HepG2 (cell line): ENCODE results near the gene SPC24. TPM values are rescaled to one million over a fixed set of nuclear protein-coding genes. Genes with fewer than 3 reads are reported as not detected.

Experiments used
- ATF1 ChIP-seq: IDR thresholded peaks from 2 replicates; pipeline ENCODE4 v1.6.1; 2016; ENCODE audit warnings: mild to moderate bottlenecking, control low read depth
- BRD4 ChIP-seq: sonication (generic); formaldehyde crosslinking; IDR thresholded peaks from 2 replicates; pipeline ENCODE4 v1.4.0; 2020; ENCODE audit warnings: missing genetic modification reagents
- FOXM1 ChIP-seq: sonication (generic); formaldehyde crosslinking; IDR thresholded peaks from 2 replicates; pipeline ENCODE4 v1.5.0; 2020; ENCODE audit warnings: missing genetic modification reagents
- HOXA3 ChIP-seq: sonication (generic); formaldehyde crosslinking; IDR thresholded peaks from 2 replicates; pipeline ENCODE4 v1.5.0; 2020; ENCODE audit warnings: missing genetic modification reagents
- IKZF4 ChIP-seq: sonication (generic); formaldehyde crosslinking; IDR thresholded peaks from 2 replicates; pipeline ENCODE4 v1.5.1; 2020; ENCODE audit warnings: borderline replicate concordance, mild to moderate bottlenecking, low read depth, missing genetic modification reagents; ENCODE audit errors: not compliant biosample characterization
- KLF12 ChIP-seq: sonication (generic); formaldehyde crosslinking; IDR thresholded peaks from 2 replicates; pipeline ENCODE4 v1.4.0; 2020; ENCODE audit warnings: missing genetic modification reagents, borderline replicate concordance
- MAF1 ChIP-seq: sonication (generic); formaldehyde crosslinking; IDR thresholded peaks from 2 replicates; pipeline ENCODE4 v1.5.0; 2020; ENCODE audit warnings: missing genetic modification reagents, borderline replicate concordance
- MTF1 ChIP-seq: sonication (generic); formaldehyde crosslinking; IDR thresholded peaks from 2 replicates; pipeline ENCODE4 v1.5.0; 2020; ENCODE audit warnings: missing genetic modification reagents
- NR2F1 ChIP-seq, 2 experiments: fragments of 450-650 bp in 1 of 2; formaldehyde crosslinking in 1 of 2; IDR thresholded peaks; 2 replicates each; pipeline versions ENCODE4 v1.5.0 to v1.6.1; 2016 to 2020; ENCODE audit warnings: mild to moderate bottlenecking in 1 of 2, missing compliant biosample characterization in 1 of 2, missing genetic modification reagents in 1 of 2, moderate library complexity in 1 of 2
- NR2F2 ChIP-seq: IDR thresholded peaks from 2 replicates; pipeline ENCODE4 v1.6.1; 2012; ENCODE audit warnings: low read depth, inconsistent platforms, borderline replicate concordance
- ONECUT2 ChIP-seq: sonication (generic); formaldehyde crosslinking; IDR thresholded peaks from 2 replicates; pipeline ENCODE4 v1.4.0; 2020; ENCODE audit warnings: missing genetic modification reagents
- PRMT3 ChIP-seq: sonication (generic); formaldehyde crosslinking; IDR thresholded peaks from 2 replicates; pipeline ENCODE4 v1.8.1; 2022; ENCODE audit warnings: low read depth, mild to moderate bottlenecking, moderate library complexity, missing genetic modification reagents, borderline replicate concordance
- RFX5 ChIP-seq: IDR thresholded peaks from 2 replicates; pipeline ENCODE4 v1.6.1; 2011; ENCODE audit warnings: low read depth, low read length, improper control_type of control experiment
- RFXANK ChIP-seq: IDR thresholded peaks from 2 replicates; pipeline ENCODE4 v1.6.1; 2016
- SMAD1 ChIP-seq: sonication (generic); formaldehyde crosslinking; IDR thresholded peaks from 2 replicates; pipeline ENCODE4 v1.4.0; 2020; ENCODE audit warnings: missing genetic modification reagents, low read depth, mild to moderate bottlenecking, borderline replicate concordance
- TBX3 ChIP-seq: fragments of 450-650 bp; IDR thresholded peaks from 2 replicates; pipeline ENCODE4 v1.6.1; 2017; ENCODE audit warnings: antibody characterized with exemption, mild to moderate bottlenecking, inconsistent platforms, borderline replicate concordance
- ZNF138 ChIP-seq: sonication (generic); formaldehyde crosslinking; IDR thresholded peaks from 2 replicates; pipeline ENCODE4 v1.5.0; 2020; ENCODE audit warnings: mild to moderate bottlenecking, low read depth, missing genetic modification reagents
- ZNF350 ChIP-seq: sonication (generic); formaldehyde crosslinking; IDR thresholded peaks from 2 replicates; pipeline ENCODE4 v1.4.0; 2020; ENCODE audit warnings: mild to moderate bottlenecking, low read depth, missing genetic modification reagents, borderline replicate concordance
- ZNF549 ChIP-seq: sonication (generic); formaldehyde crosslinking; IDR thresholded peaks from 2 replicates; pipeline ENCODE4 v1.5.0; 2020; ENCODE audit warnings: missing genetic modification reagents
- polyA plus RNA-seq, 8 experiments: library from polyadenylated mRNA; depleted of rRNA in 3 of 8; stranded (reverse) in 7 of 8; unstranded in 1 of 8; fragments of >200 nt; fragmentation: Illumina TruSeq in 4 of 8; extraction: Trizol in 4 of 8; gene quantifications; 2 replicates each; pipeline versions ENCODE4 v1.2.1 to v1.2.3, GENCODE V29; 2011 to 2016; ENCODE audit warnings: low read depth in 4 of 8, missing spikeins in 1 of 8, mixed read lengths in 1 of 8; ENCODE audit not compliant: insufficient read depth in 1 of 8
- total RNA-seq, 5 experiments: library from RNA; depleted of rRNA; stranded (reverse); fragments of >200 nt; fragmentation: Illumina TruSeq; extraction: Trizol; gene quantifications; 2 replicates each; pipeline ENCODE4 v1.2.3, GENCODE V29; 2016; ENCODE audit warnings: low read depth in 1 of 5
- TF ChIP-seq, protein P1 (sequence below): fragments of 450-650 bp; IDR thresholded peaks from 2 replicates; pipeline ENCODE4 v1.6.1; 2016
- TF ChIP-seq, protein P2 (sequence below): sonication (generic); formaldehyde crosslinking; IDR thresholded peaks from 2 replicates; pipeline ENCODE4 v1.9.0; 2022; ENCODE audit warnings: low read depth, missing genetic modification reagents
- TF ChIP-seq, protein P3 (sequence below): sonication (generic); formaldehyde crosslinking; IDR thresholded peaks from 2 replicates; pipeline ENCODE4 v1.5.0; 2020; ENCODE audit warnings: missing genetic modification reagents
- TF ChIP-seq, protein P4 (sequence below): sonication (generic); formaldehyde crosslinking; IDR thresholded peaks from 2 replicates; pipeline ENCODE4 v1.4.0; 2020; ENCODE audit warnings: missing genetic modification reagents
- TF ChIP-seq, protein P5 (sequence below): sonication (generic); formaldehyde crosslinking; IDR thresholded peaks from 2 replicates; pipeline ENCODE4 v1.8.1; 2023; ENCODE audit warnings: mild to moderate bottlenecking, missing genetic modification reagents, borderline replicate concordance
- TF ChIP-seq, protein P6 (sequence below): sonication (generic); formaldehyde crosslinking; IDR thresholded peaks from 2 replicates; pipeline ENCODE4 v1.5.0; 2020; ENCODE audit warnings: missing genetic modification reagents

SPC24 gene
- total and polyA plus RNA-seq, 2 of the 13 experiments (the other 11 are each of a cell fraction or from before 2014, with no cell fraction given), result 10.0 to 46.2 TPM

DNA sequence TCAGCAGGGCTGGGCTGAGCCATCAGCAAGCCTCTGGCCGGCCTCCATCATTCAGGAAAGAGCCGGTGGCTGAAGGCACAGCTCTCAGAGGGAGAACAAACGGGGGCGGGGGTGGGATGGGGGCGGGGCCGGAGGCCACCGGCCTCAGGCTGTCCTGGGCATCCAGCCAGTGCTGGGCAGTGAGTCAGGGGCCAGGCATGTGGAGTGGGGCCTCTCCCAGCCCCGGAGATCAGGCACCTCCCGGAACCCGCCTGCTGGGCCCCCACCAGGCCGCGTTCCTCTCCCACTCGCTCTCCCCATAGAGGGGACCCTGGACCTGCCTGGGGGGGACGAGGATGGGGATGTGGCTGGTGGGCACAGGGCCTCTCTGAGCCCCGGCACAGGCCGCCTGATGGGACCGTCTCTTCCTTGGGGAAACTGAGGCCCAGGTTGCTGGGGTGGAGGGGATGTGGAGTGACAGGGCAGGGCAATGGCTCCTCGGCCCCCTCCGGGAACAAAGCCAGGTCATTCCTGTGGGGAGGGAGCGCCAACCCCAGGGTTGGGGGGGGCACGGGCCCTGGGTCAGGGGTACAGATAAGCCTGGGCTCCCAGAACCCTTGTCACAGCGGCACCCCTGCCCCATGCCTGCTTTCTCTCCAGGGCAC is 12.9 kb downstream of the SPC24 start (continued):
- TF ChIP-seq, protein P1, sequence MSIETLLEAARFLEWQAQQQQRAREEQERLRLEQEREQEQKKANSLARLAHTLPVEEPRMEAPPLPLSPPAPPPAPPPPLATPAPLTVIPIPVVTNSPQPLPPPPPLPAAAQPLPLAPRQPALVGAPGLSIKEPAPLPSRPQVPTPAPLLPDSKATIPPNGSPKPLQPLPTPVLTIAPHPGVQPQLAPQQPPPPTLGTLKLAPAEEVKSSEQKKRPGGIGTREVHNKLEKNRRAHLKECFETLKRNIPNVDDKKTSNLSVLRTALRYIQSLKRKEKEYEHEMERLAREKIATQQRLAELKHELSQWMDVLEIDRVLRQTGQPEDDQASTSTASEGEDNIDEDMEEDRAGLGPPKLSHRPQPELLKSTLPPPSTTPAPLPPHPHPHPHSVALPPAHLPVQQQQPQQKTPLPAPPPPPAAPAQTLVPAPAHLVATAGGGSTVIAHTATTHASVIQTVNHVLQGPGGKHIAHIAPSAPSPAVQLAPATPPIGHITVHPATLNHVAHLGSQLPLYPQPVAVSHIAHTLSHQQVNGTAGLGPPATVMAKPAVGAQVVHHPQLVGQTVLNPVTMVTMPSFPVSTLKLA, result no peak
- TF ChIP-seq, protein P2, sequence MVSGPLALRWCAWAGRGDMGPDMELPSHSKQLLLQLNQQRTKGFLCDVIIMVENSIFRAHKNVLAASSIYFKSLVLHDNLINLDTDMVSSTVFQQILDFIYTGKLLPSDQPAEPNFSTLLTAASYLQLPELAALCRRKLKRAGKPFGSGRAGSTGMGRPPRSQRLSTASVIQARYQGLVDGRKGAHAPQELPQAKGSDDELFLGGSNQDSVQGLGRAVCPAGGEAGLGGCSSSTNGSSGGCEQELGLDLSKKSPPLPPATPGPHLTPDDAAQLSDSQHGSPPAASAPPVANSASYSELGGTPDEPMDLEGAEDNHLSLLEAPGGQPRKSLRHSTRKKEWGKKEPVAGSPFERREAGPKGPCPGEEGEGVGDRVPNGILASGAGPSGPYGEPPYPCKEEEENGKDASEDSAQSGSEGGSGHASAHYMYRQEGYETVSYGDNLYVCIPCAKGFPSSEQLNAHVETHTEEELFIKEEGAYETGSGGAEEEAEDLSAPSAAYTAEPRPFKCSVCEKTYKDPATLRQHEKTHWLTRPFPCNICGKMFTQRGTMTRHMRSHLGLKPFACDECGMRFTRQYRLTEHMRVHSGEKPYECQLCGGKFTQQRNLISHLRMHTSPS (CRISPR knock-in tag), result no peak
- no peak for TF ChIP-seq TBX3
- TF ChIP-seq RFX5, result no peak
- TF ChIP-seq, protein P3, sequence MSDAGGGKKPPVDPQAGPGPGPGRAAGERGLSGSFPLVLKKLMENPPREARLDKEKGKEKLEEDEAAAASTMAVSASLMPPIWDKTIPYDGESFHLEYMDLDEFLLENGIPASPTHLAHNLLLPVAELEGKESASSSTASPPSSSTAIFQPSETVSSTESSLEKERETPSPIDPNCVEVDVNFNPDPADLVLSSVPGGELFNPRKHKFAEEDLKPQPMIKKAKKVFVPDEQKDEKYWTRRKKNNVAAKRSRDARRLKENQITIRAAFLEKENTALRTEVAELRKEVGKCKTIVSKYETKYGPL (CRISPR knock-in tag), result no peak
- TF ChIP-seq ONECUT2 (CRISPR knock-in tag), result no peak
- TF ChIP-seq RFXANK, result no peak
- peak; percentile 57; the same call in 1 of the 2 replicates for TF ChIP-seq HOXA3 (CRISPR knock-in tag)
- TF ChIP-seq KLF12 (CRISPR knock-in tag), result no peak
- TF ChIP-seq SMAD1 (CRISPR knock-in tag), result no peak; the same call in 1 of the 2 replicates
- TF ChIP-seq MAF1 (CRISPR knock-in tag), result no peak
- no peak for TF ChIP-seq FOXM1 (CRISPR knock-in tag)
- TF ChIP-seq, protein P4, sequence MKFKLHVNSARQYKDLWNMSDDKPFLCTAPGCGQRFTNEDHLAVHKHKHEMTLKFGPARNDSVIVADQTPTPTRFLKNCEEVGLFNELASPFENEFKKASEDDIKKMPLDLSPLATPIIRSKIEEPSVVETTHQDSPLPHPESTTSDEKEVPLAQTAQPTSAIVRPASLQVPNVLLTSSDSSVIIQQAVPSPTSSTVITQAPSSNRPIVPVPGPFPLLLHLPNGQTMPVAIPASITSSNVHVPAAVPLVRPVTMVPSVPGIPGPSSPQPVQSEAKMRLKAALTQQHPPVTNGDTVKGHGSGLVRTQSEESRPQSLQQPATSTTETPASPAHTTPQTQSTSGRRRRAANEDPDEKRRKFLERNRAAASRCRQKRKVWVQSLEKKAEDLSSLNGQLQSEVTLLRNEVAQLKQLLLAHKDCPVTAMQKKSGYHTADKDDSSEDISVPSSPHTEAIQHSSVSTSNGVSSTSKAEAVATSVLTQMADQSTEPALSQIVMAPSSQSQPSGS (CRISPR knock-in tag), result no peak
- TF ChIP-seq ATF1, result no peak
- TF ChIP-seq IKZF4 (CRISPR knock-in tag), result peak; percentile 56
- no peak for TF ChIP-seq ZNF350 (CRISPR knock-in tag)
- TF ChIP-seq NR2F2, result no peak
- TF ChIP-seq ZNF549 (CRISPR knock-in tag), result no peak
- TF ChIP-seq NR2F1 (CRISPR knock-in tag; IDR thresholded peaks at IDR 0.05), result no peak
- TF ChIP-seq, protein P5, sequence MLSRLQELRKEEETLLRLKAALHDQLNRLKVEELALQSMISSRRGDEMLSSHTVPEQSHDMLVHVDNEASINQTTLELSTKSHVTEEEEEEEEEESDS (CRISPR knock-in tag), result no peak
- TF ChIP-seq ZNF138 (CRISPR knock-in tag), result no peak
- TF ChIP-seq BRD4 (CRISPR knock-in tag), result no peak; the same call in 1 of the 2 replicates
- TF ChIP-seq, protein P6, sequence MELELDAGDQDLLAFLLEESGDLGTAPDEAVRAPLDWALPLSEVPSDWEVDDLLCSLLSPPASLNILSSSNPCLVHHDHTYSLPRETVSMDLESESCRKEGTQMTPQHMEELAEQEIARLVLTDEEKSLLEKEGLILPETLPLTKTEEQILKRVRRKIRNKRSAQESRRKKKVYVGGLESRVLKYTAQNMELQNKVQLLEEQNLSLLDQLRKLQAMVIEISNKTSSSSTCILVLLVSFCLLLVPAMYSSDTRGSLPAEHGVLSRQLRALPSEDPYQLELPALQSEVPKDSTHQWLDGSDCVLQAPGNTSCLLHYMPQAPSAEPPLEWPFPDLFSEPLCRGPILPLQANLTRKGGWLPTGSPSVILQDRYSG (CRISPR knock-in tag), result no peak
- no peak; the same call in 1 of the 2 replicates for TF ChIP-seq PRMT3
- no peak for TF ChIP-seq MTF1
